Neural progenitor cell (in vitro differentiated cells): ENCODE data around the gene PRDM10. TPM values are rescaled to one million over a fixed set of nuclear protein-coding genes. Genes with fewer than 3 reads are reported as not detected.

Source experiments
- DNase-seq: peaks from one replicate; pipeline ENCODE4 v3.0.0-alpha.2; 2016; ENCODE audit warnings: low spot score
- H2AFZ ChIP-seq: fragments of 200-600 bp; sonication (generic); replicated peaks from 2 replicates; pipeline ENCODE4 v1.6.1; 2016; ENCODE audit warnings: antibody characterized with exemption
- H3F3A ChIP-seq: fragments of 200-600 bp; sonication (generic); 2 replicates; pipeline ENCODE4 v1.6.1; 2016; ENCODE audit warnings: antibody characterized with exemption, low read depth
- H3K27ac ChIP-seq: fragments of 200-600 bp; sonication (generic); 2 replicates; pipeline ENCODE4 v1.5.1; 2016; ENCODE audit warnings: mild to moderate bottlenecking
- H3K27me3 ChIP-seq: fragments of 200-600 bp; sonication (generic); 2 replicates; pipeline ENCODE4 v1.6.1; 2016; ENCODE audit warnings: mild to moderate bottlenecking, moderate library complexity
- H3K36me3 ChIP-seq: fragments of 200-600 bp; sonication (generic); 2 replicates; pipeline ENCODE4 v1.5.1; 2016
- H3K4me1 ChIP-seq: fragments of 200-600 bp; sonication (generic); 2 replicates; pipeline ENCODE4 v1.6.1; 2016; ENCODE audit warnings: mixed run types
- H3K4me2 ChIP-seq: fragments of 200-600 bp; sonication (generic); 2 replicates; pipeline ENCODE4 v1.6.1; 2016
- H3K4me3 ChIP-seq: fragments of 200-600 bp; sonication (generic); 2 replicates; pipeline ENCODE4 v1.5.1; 2016
- H3K79me2 ChIP-seq: fragments of 200-600 bp; sonication (generic); 2 replicates; pipeline ENCODE4 v1.6.1; 2016; ENCODE audit warnings: low read depth
- H3K9ac ChIP-seq: fragments of 200-600 bp; sonication (generic); 2 replicates; pipeline ENCODE4 v1.6.1; 2016
- H3K9me3 ChIP-seq: fragments of 200-600 bp; sonication (generic); 2 replicates; pipeline ENCODE4 v1.5.1; 2016; ENCODE audit warnings: low read depth
- H4K20me1 ChIP-seq: fragments of 200-600 bp; sonication (generic); 2 replicates; pipeline ENCODE4 v1.6.1; 2016; ENCODE audit warnings: low read depth
- H3K27ac Mint-ChIP-seq: 3 replicates; pipeline ENCODE4 v1.8.0; 2021; ENCODE audit warnings: mixed read lengths
- H3K27me3 Mint-ChIP-seq: 2 replicates; pipeline ENCODE4 v1.8.0; 2022; ENCODE audit warnings: low read depth, mild to moderate bottlenecking, inconsistent platforms, moderate library complexity, mixed read lengths; ENCODE audit not compliant: insufficient read depth
- H3K36me3 Mint-ChIP-seq: 3 replicates; pipeline ENCODE4 v1.8.0; 2021; ENCODE audit warnings: mixed read lengths
- H3K4me1 Mint-ChIP-seq: 3 replicates; pipeline ENCODE4 v1.8.0; 2021; ENCODE audit warnings: mixed read lengths
- H3K4me3 Mint-ChIP-seq: 3 replicates; pipeline ENCODE4 v1.8.0; 2021; ENCODE audit warnings: mild to moderate bottlenecking, moderate library complexity, mixed read lengths
- H3K9me3 Mint-ChIP-seq: 3 replicates; pipeline ENCODE4 v1.8.0; 2020; ENCODE audit warnings: mixed read lengths
- CTCF ChIP-seq: fragments of 200-600 bp; sonication (generic); IDR thresholded peaks from 2 replicates; pipeline ENCODE4 v1.5.1; 2017; ENCODE audit warnings: antibody characterized with exemption, mild to moderate bottlenecking
- EZH2 ChIP-seq: fragments of 200-600 bp; sonication (generic); IDR thresholded peaks from 2 replicates; pipeline ENCODE4 v1.6.1; 2017; ENCODE audit warnings: antibody characterized with exemption, mild to moderate bottlenecking, moderate library complexity
- EZH2phosphoT487 ChIP-seq: fragments of 200-600 bp; sonication (generic); IDR thresholded peaks from 2 replicates; pipeline ENCODE4 v1.6.1; 2017; ENCODE audit warnings: antibody characterized with exemption
- total RNA-seq: library from RNA; depleted of rRNA; stranded (reverse); fragments of >200 nt; gene quantifications from 2 replicates; pipeline ENCODE4 v1.2.3, GENCODE V29; 2015; ENCODE audit warnings: low replicate concordance

The PRDM10 gene
- total RNA-seq, 1 donor from 2014 or later, result 16.3 TPM

- TF ChIP-seq EZH2 (no peak), EZH2phosphoT487 (no peak), CTCF (no peak)
- Histone ChIP-seq H2AFZ (no peak overlapping the region), H4K20me1 (peaks cover 30% of the 10 kb centered on the region), H3K4me2 (no peak overlapping the region), H3K4me1 (peaks cover 11% of the 10 kb centered on the region), H3K9me3 (no peaks in the 10 kb centered on the region), H3K79me2 (peaks cover 12% of the 10 kb centered on the region), H3F3A (peaks cover 9% of the 10 kb centered on the region), H3K9ac (no peak overlapping the region), H3K4me3 (no peak overlapping the region), H3K27ac (no peak overlapping the region), H3K27me3 (no peaks in the 10 kb centered on the region), H3K36me3 (no peaks in the 10 kb centered on the region)
- no peak for DNase-seq
- H3K27me3 Mint-ChIP-seq, result no peaks in the 10 kb centered on the region
- no peak overlapping the region for H3K4me3 Mint-ChIP-seq
- no peaks in the 10 kb centered on the region for H3K9me3 Mint-ChIP-seq
- peaks cover 20% of the 10 kb centered on the region for H3K4me1 Mint-ChIP-seq
- H3K27ac Mint-ChIP-seq, result no peak overlapping the region
- peaks cover 6% of the 10 kb centered on the region for H3K36me3 Mint-ChIP-seq
Observed at GRCh38 chr11:129968591-129969419, 33.8 kb downstream of the PRDM10 start.

GRCh38 chr11:129967996-129968395 is 34.6 kb downstream of the PRDM10 start:
- H3K4me3 Mint-ChIP-seq, result no peak overlapping the region
- H3K27ac Mint-ChIP-seq, result no peak overlapping the region
- no peak overlapping the region for H3K4me2 ChIP-seq
- H2AFZ ChIP-seq, result no peak overlapping the region
- H3K9ac ChIP-seq, result no peak overlapping the region
- DNase-seq, result no peak
- peaks cover 8% of the 10 kb centered on the region for H3F3A ChIP-seq
- H3K9me3 Mint-ChIP-seq, result no peaks in the 10 kb centered on the region
- H3K36me3 Mint-ChIP-seq, result peaks cover 6% of the 10 kb centered on the region
- H3K4me3 ChIP-seq, result no peak overlapping the region
- H3K4me1 ChIP-seq, result peaks cover 8% of the 10 kb centered on the region
- no peaks in the 10 kb centered on the region for H3K9me3 ChIP-seq
- no peaks in the 10 kb centered on the region for H3K27me3 Mint-ChIP-seq
- H3K27me3 ChIP-seq, result no peaks in the 10 kb centered on the region
- H3K79me2 ChIP-seq, result peaks cover 6% of the 10 kb centered on the region
- no peak overlapping the region for H3K27ac ChIP-seq
- no peak for TF ChIP-seq EZH2
- no peak for TF ChIP-seq CTCF
- TF ChIP-seq EZH2phosphoT487, result no peak
- no peaks in the 10 kb centered on the region for H3K36me3 ChIP-seq
- H3K4me1 Mint-ChIP-seq, result peaks cover 12% of the 10 kb centered on the region
- peaks cover 25% of the 10 kb centered on the region for H4K20me1 ChIP-seq

- no peak overlapping the region for H3K27ac ChIP-seq
- no peak overlapping the region for H3K4me3 ChIP-seq
- no peak overlapping the region for H3K9ac ChIP-seq
- Mint-ChIP-seq H3K4me3 (no peak overlapping the region), H3K4me1 (no peaks in the 10 kb centered on the region), H3K9me3 (no peaks in the 10 kb centered on the region), H3K27me3 (peaks cover 2% of the 10 kb centered on the region), H3K27ac (no peak overlapping the region), H3K36me3 (peaks cover 2% of the 10 kb centered on the region)
- H3K9me3 ChIP-seq, result no peaks in the 10 kb centered on the region
- H3K4me1 ChIP-seq, result no peaks in the 10 kb centered on the region
- no peaks in the 10 kb centered on the region for H3K27me3 ChIP-seq
- no peak overlapping the region for H2AFZ ChIP-seq
- no peak for TF ChIP-seq EZH2
- TF ChIP-seq CTCF, result no peak
- no peak for TF ChIP-seq EZH2phosphoT487
- no peaks in the 10 kb centered on the region for H3K36me3 ChIP-seq
- DNase-seq, result no peak
- peaks cover 16% of the 10 kb centered on the region for H4K20me1 ChIP-seq
- H3F3A ChIP-seq, result no peaks in the 10 kb centered on the region
- H3K79me2 ChIP-seq, result no peaks in the 10 kb centered on the region
- H3K4me2 ChIP-seq, result no peak overlapping the region
Observed at GRCh38 chr11:129965248-129965647, 37.4 kb downstream of the PRDM10 start.
